Breast epithelium (tissue), 3 donors: ENCODE results near the gene TRIM59.

Source experiments
- CTCF ChIP-seq, 3 donors: fragments of 450-650 bp; IDR thresholded peaks; one replicate each; pipeline ENCODE4 v1.5.1; 2016 to 2017; ENCODE audit warnings: antibody characterized with exemption in 3 of 3, mild to moderate bottlenecking in 3 of 3, moderate library complexity in 3 of 3
- POLR2A ChIP-seq: fragments of 450-650 bp; IDR thresholded peaks from one replicate; pipeline ENCODE4 v1.6.1; 2016; ENCODE audit warnings: antibody characterized with exemption, mild to moderate bottlenecking, moderate library complexity
- POLR2AphosphoS5 ChIP-seq, 3 donors: sonication (generic); formaldehyde crosslinking; IDR thresholded peaks; one replicate each; pipeline ENCODE4 v1.6.1; 2017; ENCODE audit warnings: antibody characterized with exemption in 3 of 3

- TF ChIP-seq CTCF (IDR thresholded peaks at IDR 0.05) (no peak), POLR2AphosphoS5 (IDR thresholded peaks at IDR 0.05) (no peak), POLR2A (no peak)
These were observed 46.5 kb downstream of the TRIM59 start for GRCh38 chr3:160403028-160403545.
